Measurements from ENCODE around the gene CARNS1. TPM values are rescaled to one million over a fixed set of nuclear protein-coding genes. Genes with fewer than 3 reads are reported as not detected.

CARNS1 gene
- total and polyA plus RNA-seq, 9 of the 15 experiments (the other 6 are each of a cell fraction or from before 2014, with no cell fraction given), result 0.01 to 0.18 (median 0.06) TPM; not detected in 3

DNA sequence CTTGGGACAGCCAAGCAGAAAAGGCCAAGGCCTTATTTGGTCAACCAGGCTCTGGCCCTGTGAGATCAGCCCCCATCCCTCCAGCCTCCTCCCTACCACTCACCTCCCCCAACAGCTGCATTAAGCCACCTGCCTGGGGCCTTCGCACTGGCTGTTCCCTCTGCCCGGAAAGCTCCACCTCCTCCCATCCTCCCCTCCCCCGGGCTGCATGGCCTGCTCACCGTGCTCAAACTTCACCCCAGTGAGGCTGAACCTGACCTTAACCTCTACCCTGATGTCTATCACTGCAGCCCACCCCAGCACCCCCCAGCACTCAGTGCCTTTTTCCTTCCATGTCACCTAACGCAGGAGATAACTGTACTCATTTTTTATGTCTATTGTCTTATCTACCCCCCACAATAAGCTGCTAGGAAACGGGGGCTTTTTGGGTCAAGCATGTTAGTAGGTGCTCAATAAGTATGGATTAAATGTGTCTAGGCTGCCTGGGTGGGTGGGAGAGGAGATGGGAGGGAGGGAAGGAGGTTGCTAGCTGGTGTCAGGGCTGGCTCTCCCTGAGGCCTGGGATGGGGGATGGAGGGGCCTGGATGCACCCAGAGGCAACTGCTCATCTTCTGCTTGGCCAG lies 21.1 kb downstream of the CARNS1 start (continued):
- TF ChIP-seq RHOXF2B (CRISPR knock-in tag; conservative IDR thresholded peaks at IDR 0.05) (no peak), SMARCA4 (IDR thresholded peaks at IDR 0.05) (peak; percentile 48), MTA1 (IDR thresholded peaks at IDR 0.05; ENCODE audit: borderline replicate concordance) (0 out of 2 replicates have a peak, but pooled peaks have one; percentile 49), PHB2 (IDR thresholded peaks at IDR 0.05; ENCODE audit: low read depth) (no peak), ZFP36 (IDR thresholded peaks at IDR 0.05; ENCODE audit: low read depth, low read length, partially characterized antibody) (no peak), CREBBP (IDR thresholded peaks at IDR 0.05; ENCODE audit: low read depth, low read length) (no peak), KLF1 (tag; IDR thresholded peaks at IDR 0.05) (no peak), GATA2 (CRISPR knock-in tag; IDR thresholded peaks at IDR 0.05) (0 out of 2 replicates have a peak, but pooled peaks have one; percentile 30), PHB (CRISPR knock-in tag; IDR thresholded peaks at IDR 0.05) (no peak), SMARCC2 (IDR thresholded peaks at IDR 0.05; ENCODE audit: low read depth) (no peak), FOXJ3 (CRISPR knock-in tag; IDR thresholded peaks at IDR 0.05) (no peak), ZBTB17 (CRISPR knock-in tag; IDR thresholded peaks at IDR 0.05) (no peak), ZBTB1 (CRISPR knock-in tag; IDR thresholded peaks at IDR 0.05; ENCODE audit: borderline replicate concordance, low read depth) (no peak), HMG20A (CRISPR knock-in tag; conservative IDR thresholded peaks at IDR 0.05) (no peak), POLR2H (tag; IDR thresholded peaks at IDR 0.05; ENCODE audit: low read depth) (no peak), ETV6 (IDR thresholded peaks at IDR 0.05; ENCODE audit: borderline replicate concordance in 1 of 2, low read depth in 2 of 2, low read length in 1 of 2) (no peak), ETV6 (CRISPR knock-in tag; IDR thresholded peaks at IDR 0.05; ENCODE audit: borderline replicate concordance) (no peak), ZZZ3 (IDR thresholded peaks at IDR 0.05) (no peak), CAMTA2 (CRISPR knock-in tag; conservative IDR thresholded peaks at IDR 0.05) (no peak), ESRRB (CRISPR knock-in tag; IDR thresholded peaks at IDR 0.05; ENCODE audit: borderline replicate concordance) (no peak)
- TF ChIP-seq, protein P1, sequence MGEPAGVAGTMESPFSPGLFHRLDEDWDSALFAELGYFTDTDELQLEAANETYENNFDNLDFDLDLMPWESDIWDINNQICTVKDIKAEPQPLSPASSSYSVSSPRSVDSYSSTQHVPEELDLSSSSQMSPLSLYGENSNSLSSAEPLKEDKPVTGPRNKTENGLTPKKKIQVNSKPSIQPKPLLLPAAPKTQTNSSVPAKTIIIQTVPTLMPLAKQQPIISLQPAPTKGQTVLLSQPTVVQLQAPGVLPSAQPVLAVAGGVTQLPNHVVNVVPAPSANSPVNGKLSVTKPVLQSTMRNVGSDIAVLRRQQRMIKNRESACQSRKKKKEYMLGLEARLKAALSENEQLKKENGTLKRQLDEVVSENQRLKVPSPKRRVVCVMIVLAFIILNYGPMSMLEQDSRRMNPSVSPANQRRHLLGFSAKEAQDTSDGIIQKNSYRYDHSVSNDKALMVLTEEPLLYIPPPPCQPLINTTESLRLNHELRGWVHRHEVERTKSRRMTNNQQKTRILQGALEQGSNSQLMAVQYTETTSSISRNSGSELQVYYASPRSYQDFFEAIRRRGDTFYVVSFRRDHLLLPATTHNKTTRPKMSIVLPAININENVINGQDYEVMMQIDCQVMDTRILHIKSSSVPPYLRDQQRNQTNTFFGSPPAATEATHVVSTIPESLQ (CRISPR knock-in tag; IDR thresholded peaks at IDR 0.05), result 0 out of 2 replicates have a peak, but pooled peaks have one; percentile 35
- TF ChIP-seq, protein P2, sequence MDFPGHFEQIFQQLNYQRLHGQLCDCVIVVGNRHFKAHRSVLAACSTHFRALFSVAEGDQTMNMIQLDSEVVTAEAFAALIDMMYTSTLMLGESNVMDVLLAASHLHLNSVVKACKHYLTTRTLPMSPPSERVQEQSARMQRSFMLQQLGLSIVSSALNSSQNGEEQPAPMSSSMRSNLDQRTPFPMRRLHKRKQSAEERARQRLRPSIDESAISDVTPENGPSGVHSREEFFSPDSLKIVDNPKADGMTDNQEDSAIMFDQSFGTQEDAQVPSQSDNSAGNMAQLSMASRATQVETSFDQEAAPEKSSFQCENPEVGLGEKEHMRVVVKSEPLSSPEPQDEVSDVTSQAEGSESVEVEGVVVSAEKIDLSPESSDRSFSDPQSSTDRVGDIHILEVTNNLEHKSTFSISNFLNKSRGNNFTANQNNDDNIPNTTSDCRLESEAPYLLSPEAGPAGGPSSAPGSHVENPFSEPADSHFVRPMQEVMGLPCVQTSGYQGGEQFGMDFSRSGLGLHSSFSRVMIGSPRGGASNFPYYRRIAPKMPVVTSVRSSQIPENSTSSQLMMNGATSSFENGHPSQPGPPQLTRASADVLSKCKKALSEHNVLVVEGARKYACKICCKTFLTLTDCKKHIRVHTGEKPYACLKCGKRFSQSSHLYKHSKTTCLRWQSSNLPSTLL (IDR thresholded peaks at IDR 0.05), result no peak
- TF ChIP-seq, protein P3, sequence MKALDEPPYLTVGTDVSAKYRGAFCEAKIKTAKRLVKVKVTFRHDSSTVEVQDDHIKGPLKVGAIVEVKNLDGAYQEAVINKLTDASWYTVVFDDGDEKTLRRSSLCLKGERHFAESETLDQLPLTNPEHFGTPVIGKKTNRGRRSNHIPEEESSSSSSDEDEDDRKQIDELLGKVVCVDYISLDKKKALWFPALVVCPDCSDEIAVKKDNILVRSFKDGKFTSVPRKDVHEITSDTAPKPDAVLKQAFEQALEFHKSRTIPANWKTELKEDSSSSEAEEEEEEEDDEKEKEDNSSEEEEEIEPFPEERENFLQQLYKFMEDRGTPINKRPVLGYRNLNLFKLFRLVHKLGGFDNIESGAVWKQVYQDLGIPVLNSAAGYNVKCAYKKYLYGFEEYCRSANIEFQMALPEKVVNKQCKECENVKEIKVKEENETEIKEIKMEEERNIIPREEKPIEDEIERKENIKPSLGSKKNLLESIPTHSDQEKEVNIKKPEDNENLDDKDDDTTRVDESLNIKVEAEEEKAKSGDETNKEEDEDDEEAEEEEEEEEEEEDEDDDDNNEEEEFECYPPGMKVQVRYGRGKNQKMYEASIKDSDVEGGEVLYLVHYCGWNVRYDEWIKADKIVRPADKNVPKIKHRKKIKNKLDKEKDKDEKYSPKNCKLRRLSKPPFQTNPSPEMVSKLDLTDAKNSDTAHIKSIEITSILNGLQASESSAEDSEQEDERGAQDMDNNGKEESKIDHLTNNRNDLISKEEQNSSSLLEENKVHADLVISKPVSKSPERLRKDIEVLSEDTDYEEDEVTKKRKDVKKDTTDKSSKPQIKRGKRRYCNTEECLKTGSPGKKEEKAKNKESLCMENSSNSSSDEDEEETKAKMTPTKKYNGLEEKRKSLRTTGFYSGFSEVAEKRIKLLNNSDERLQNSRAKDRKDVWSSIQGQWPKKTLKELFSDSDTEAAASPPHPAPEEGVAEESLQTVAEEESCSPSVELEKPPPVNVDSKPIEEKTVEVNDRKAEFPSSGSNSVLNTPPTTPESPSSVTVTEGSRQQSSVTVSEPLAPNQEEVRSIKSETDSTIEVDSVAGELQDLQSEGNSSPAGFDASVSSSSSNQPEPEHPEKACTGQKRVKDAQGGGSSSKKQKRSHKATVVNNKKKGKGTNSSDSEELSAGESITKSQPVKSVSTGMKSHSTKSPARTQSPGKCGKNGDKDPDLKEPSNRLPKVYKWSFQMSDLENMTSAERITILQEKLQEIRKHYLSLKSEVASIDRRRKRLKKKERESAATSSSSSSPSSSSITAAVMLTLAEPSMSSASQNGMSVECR (CRISPR knock-in tag; IDR thresholded peaks at IDR 0.05), result no peak

Data from K562 (cell line).